Esophagus squamous epithelium (tissue), 4 donors: Measurements from ENCODE around the gene FYCO1.

ENCODE experiments used
- POLR2A ChIP-seq, 4 donors: fragments of 450-650 bp; IDR thresholded peaks; one replicate each; pipeline ENCODE4 v1.6.1; 2017; ENCODE audit warnings: antibody characterized with exemption in 4 of 4, mild to moderate bottlenecking in 4 of 4, moderate library complexity in 3 of 4
- TF ChIP-seq, protein P1 (sequence below), 6 experiments: fragments of 450-650 bp in 4 of 6; fragments of 200-600 bp in 2 of 6; sonication (generic) in 2 of 6; IDR thresholded peaks; one replicate each; pipeline ENCODE4 v1.5.1; 2016 to 2019; ENCODE audit warnings: antibody characterized with exemption in 6 of 6, mild to moderate bottlenecking in 4 of 6, moderate library complexity in 4 of 6

DNA sequence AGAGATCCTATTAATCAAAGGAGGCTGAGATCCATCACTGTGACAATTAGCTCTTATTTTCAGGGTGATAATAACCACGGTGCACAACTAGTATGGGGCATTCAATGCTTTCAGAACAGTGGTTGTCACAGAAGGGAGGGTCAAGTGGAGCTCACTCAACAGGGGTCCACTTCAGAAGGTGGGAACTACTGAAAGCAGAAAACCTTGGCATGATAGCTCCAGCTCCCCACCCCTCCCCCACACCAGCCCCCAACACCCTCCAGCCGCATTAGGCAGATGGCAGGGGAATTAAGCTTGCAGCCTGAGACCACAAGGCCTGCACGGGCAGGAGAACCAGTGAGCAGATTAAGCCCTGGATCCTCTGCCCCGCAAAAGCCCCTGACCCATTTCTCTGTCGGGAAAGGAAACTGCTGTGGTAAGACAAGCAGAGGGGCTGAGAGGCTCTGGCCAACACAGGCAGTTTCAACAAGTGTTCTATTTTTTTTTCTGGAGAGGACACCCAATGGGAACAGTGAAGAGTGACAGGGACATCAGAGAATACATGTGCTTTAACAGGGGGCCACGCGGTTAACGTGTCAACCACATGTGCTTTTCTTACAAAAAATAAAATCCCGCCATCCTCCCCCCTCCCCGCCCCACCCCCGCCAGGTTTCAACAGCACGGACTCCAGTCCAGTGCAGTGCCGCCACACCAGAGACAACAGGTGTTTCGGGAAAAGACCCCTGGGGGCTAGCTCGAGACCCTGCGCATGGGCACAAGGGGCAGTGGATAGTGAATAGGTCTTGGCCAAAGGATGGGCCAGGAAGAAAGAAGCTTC is 997 bp downstream of the FYCO1 start:
- no peak for TF ChIP-seq POLR2A (IDR thresholded peaks at IDR 0.05)
- TF ChIP-seq, protein P1, sequence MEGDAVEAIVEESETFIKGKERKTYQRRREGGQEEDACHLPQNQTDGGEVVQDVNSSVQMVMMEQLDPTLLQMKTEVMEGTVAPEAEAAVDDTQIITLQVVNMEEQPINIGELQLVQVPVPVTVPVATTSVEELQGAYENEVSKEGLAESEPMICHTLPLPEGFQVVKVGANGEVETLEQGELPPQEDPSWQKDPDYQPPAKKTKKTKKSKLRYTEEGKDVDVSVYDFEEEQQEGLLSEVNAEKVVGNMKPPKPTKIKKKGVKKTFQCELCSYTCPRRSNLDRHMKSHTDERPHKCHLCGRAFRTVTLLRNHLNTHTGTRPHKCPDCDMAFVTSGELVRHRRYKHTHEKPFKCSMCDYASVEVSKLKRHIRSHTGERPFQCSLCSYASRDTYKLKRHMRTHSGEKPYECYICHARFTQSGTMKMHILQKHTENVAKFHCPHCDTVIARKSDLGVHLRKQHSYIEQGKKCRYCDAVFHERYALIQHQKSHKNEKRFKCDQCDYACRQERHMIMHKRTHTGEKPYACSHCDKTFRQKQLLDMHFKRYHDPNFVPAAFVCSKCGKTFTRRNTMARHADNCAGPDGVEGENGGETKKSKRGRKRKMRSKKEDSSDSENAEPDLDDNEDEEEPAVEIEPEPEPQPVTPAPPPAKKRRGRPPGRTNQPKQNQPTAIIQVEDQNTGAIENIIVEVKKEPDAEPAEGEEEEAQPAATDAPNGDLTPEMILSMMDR (IDR thresholded peaks at IDR 0.05) = no peak
